Tibial artery (tissue), 4 donors: ENCODE measurements around the gene HRH3.

Source experiments
- DNase-seq, 2 donors: peaks; one replicate each; pipeline ENCODE4 v3.0.0-alpha.2; 2019
- H3K27ac ChIP-seq, 2 donors: fragments of 200-600 bp; sonication (generic) in 1 of 2; 1 replicate in 1 of 2; 2 replicates in 1 of 2; pipeline ENCODE4 v1.5.1; 2018 to 2019; ENCODE audit warnings: mild to moderate bottlenecking in 1 of 2
- H3K27me3 ChIP-seq, 2 donors: fragments of 200-600 bp; sonication (generic) in 1 of 2; one replicate each; pipeline versions ENCODE4 v1.5.1 to v1.6.0; 2016 to 2019
- H3K36me3 ChIP-seq, 3 donors: fragments of 200-600 bp; sonication (generic) in 2 of 3; one replicate each; pipeline ENCODE4 v1.5.1; 2016 to 2019; ENCODE audit warnings: mild to moderate bottlenecking in 2 of 3
- H3K4me1 ChIP-seq, 4 donors: fragments of 200-600 bp; sonication (generic) in 2 of 4; 1 replicate in 3 of 4; 2 replicates in 1 of 4; pipeline ENCODE4 v1.5.1; 2016 to 2019
- H3K4me3 ChIP-seq, 2 donors: fragments of 200-600 bp; sonication (generic) in 1 of 2; 1 replicate in 1 of 2; 2 replicates in 1 of 2; pipeline ENCODE4 v1.5.1; 2018 to 2019; ENCODE audit warnings: mild to moderate bottlenecking in 2 of 2
- H3K9me3 ChIP-seq, 3 donors: fragments of 200-600 bp; sonication (generic) in 1 of 3; one replicate each; pipeline ENCODE4 v1.5.1; 2016 to 2019
- CTCF ChIP-seq, 2 experiments: fragments of 200-600 bp in 1 of 2; fragments of 450-650 bp in 1 of 2; IDR thresholded peaks; one replicate each; pipeline ENCODE4 v1.5.1; 2017 to 2019; ENCODE audit warnings: antibody characterized with exemption in 2 of 2, mild to moderate bottlenecking in 1 of 2, moderate library complexity in 1 of 2
- intact Hi-C: fragments of 100-400 bp; cut with DNase I; formaldehyde crosslinking; loops from one replicate; pipeline ENCODE4 v1.15.0; 2023; ENCODE audit warnings: low total_unique reads

Gene HRH3

GRCh38 chr20:62229667-62230066 is 9.6 kb upstream of the HRH3 start:
- no peak overlapping the region for H3K27ac ChIP-seq
- intact Hi-C loops, result loop anchor here (10.0 kb wide), 1 partner anchor 45 kb away; the partner anchor contains the start of gene MTG2
- H3K4me1 ChIP-seq, result no peaks in the 10 kb centered on the region
- no peak overlapping the region for H3K4me3 ChIP-seq
- peaks cover 0 to 80% of the 10 kb centered on the region in 2 donors for H3K27me3 ChIP-seq
- H3K9me3 ChIP-seq, result no peaks in the 10 kb centered on the region
- no peak for DNase-seq
- no peaks in the 10 kb centered on the region for H3K36me3 ChIP-seq
- TF ChIP-seq CTCF (IDR thresholded peaks at IDR 0.05), result no peak

- H3K27ac ChIP-seq, result no peak overlapping the region
- DNase-seq, result no peak
- H3K9me3 ChIP-seq, result no peaks in the 10 kb centered on the region
- H3K4me3 ChIP-seq, result no peak overlapping the region
- no peaks in the 10 kb centered on the region for H3K4me1 ChIP-seq
- TF ChIP-seq CTCF (IDR thresholded peaks at IDR 0.05), result no peak
- intact Hi-C loops, result no loop called here
- H3K36me3 ChIP-seq, result no peaks in the 10 kb centered on the region
- peaks cover 0 to 80% of the 10 kb centered on the region in 2 donors for H3K27me3 ChIP-seq
Observed at GRCh38 chr20:62228982-62229545, 9.0 kb upstream of the HRH3 start.

DNA sequence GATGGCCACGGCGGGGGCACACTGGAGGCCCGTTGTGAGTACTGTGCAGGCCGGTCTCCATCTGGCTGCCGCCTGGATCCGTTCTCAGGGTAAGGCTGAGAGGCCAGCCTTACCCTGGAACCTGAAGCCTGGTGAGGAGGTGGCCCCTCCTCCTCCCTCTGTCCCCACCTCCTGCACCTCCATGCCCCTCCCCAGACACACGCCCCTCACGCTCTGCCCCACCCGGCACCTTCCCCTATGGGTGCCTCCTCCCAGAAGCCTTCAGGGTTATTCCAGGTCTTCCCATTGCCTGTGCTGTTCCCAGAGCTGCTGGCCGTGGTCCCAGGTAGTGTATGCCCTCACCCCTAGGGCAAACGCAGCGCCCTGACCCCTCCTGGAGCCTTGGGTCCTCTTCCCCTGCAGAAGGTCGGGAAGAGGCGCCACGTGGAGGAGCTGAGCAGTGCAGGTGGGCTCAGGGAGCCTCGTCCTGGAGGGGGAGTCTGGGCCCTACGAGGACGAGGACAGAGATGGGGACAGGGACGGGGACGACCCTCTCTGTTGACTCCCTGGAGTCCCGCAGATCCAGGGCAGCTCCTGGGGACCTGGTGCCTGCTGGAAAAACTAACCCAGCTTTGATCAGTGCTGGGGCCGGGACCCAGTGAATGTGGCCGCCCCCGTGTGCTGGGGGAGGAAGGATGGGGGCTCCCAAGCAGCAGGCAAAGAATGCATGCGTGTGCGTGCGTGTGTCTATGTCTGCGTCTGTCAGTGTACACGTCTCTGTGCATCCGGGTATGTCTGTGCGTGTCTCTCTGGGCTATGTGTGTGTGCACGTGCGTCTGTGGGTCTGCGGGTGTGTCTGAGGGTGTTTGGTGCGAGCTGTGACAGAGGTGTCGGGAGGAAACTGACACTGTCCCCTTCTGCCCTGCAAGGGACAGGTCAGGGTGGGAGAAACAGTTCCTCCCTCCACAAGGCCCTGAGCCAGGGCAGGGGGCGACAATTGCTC is 8.2 kb upstream of the HRH3 start:
- H3K27me3 ChIP-seq, result peaks cover 0 to 80% of the 10 kb centered on the region in 2 donors
- no peaks in the 10 kb centered on the region for H3K36me3 ChIP-seq
- no peaks in the 10 kb centered on the region for H3K4me1 ChIP-seq
- no peak for TF ChIP-seq CTCF (IDR thresholded peaks at IDR 0.05)
- H3K27ac ChIP-seq, result no peak overlapping the region
- no peak overlapping the region for H3K4me3 ChIP-seq
- DNase-seq, result no peak
- H3K9me3 ChIP-seq, result no peaks in the 10 kb centered on the region
- intact Hi-C loops, result no loop called here

DNA sequence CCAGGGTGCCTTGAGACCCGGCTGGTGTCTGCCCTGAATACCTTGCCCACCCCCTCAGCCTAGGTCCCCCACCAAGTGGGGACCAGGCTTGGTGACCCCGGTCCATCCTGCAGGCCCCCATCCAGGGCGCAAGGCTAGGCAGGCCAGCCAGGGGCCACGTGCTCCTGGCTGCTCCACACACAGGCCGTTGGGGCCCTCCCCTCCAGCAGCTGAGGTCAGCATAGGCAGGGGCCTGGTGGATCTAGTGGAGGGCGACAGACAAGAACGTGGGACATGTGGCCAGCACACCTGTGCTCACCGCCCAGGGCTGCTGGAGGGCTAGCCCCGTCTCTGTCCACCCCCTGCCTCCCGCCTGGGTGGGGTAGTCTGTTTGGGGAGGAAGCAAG is 7.5 kb upstream of the HRH3 start:
- peaks cover 0 to 80% of the 10 kb centered on the region in 2 donors for H3K27me3 ChIP-seq
- TF ChIP-seq CTCF (IDR thresholded peaks at IDR 0.05), result no peak
- no peak overlapping the region for H3K27ac ChIP-seq
- no peak overlapping the region for H3K4me3 ChIP-seq
- H3K4me1 ChIP-seq, result no peaks in the 10 kb centered on the region
- intact Hi-C loops, result no loop called here
- no peak for DNase-seq
- H3K36me3 ChIP-seq, result no peaks in the 10 kb centered on the region
- H3K9me3 ChIP-seq, result no peaks in the 10 kb centered on the region

DNA sequence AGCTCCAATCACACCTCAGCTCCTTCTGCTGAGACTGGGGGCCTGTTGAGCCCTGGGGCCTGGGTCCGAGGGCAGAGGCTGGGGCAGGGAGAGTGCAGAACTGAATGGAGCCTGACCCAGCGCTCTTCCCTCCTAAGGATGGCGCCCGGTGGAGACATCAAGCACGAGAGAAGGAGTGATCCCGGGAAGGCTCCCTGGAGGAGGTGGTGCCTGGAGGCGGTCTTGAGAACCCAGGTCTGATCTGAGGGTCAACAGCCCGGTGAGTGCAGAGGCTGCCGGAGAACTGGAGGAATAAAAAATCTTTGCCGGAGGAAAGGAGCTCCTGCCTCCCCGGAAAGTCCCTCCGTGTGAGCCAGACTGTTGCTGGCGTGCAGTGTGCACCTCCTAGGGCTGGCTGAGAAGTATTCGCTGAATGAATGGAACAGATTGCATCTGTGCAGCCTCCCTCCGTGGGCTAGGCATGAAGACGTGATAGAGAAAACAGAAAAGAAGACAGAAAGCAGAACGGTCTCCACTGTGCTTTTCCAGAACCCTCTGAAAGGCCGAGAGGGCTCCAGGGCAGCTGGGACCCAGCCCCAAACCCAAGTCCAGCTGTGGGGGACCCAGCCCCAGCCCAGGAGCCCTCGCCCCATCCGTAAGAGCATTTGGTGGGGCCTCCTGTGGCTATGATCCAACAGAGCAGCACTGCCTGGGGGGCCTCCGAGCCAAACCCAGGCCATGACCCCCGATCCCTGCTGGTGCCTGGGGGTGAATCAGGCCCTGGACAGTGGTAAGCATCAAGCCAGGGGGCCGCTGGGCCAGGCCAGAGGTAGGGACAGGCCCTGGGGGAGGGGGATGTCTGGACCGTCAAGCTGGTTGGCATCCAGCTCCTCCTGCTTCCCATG is 6.9 kb upstream of the HRH3 start:
- Histone ChIP-seq H3K9me3 (no peaks in the 10 kb centered on the region), H3K36me3 (no peaks in the 10 kb centered on the region), H3K4me1 (no peaks in the 10 kb centered on the region), H3K27me3 (peaks cover 0 to 80% of the 10 kb centered on the region in 2 donors), H3K4me3 (no peak overlapping the region), H3K27ac (no peak overlapping the region)
- TF ChIP-seq CTCF (IDR thresholded peaks at IDR 0.05), result no peak
- DNase-seq, result no peak
- intact Hi-C loops, result no loop called here
